Thyroid gland (tissue), 4 donors: ENCODE results near the gene CLDN4. TPM values are rescaled to one million over a fixed set of nuclear protein-coding genes. Genes with fewer than 3 reads are reported as not detected.
"Not testable (repeated sequence)": the region's sequence is repeated elsewhere in the genome, so short reads cannot be mapped to it uniquely, and the experiment has no call there.

Experiments used
- DNase-seq, 2 donors: peaks; one replicate each; pipeline ENCODE4 v3.0.0-alpha.2; 2019
- H3K27ac ChIP-seq, 3 donors: fragments of 200-600 bp; sonication (generic); 1 replicate in 2 of 3; 2 replicates in 1 of 3; pipeline ENCODE4 v1.5.1; 2016 to 2019; ENCODE audit warnings: mild to moderate bottlenecking in 1 of 3, moderate library complexity in 1 of 3
- H3K27me3 ChIP-seq: fragments of 200-600 bp; sonication (generic); one replicate; pipeline ENCODE4 v1.5.1; 2019
- H3K36me3 ChIP-seq, 2 donors: fragments of 200-600 bp; sonication (generic); one replicate each; pipeline ENCODE4 v1.5.1; 2016 to 2019
- H3K4me1 ChIP-seq, 2 donors: fragments of 200-600 bp; sonication (generic); one replicate each; pipeline ENCODE4 v1.5.1; 2017 to 2019
- H3K4me3 ChIP-seq, 3 donors: fragments of 200-600 bp; sonication (generic); replicated peaks in 1 of 3; 1 replicate in 2 of 3; 2 replicates in 1 of 3; pipeline ENCODE4 v1.5.1; 2016; ENCODE audit warnings: mild to moderate bottlenecking in 1 of 3
- H3K9me3 ChIP-seq: fragments of 200-600 bp; sonication (generic); one replicate; pipeline ENCODE4 v1.5.1; 2017
- POLR2A ChIP-seq, 2 donors: fragments of 450-650 bp; IDR thresholded peaks; one replicate each; pipeline ENCODE4 v1.6.1; 2017; ENCODE audit warnings: antibody characterized with exemption in 2 of 2, mild to moderate bottlenecking in 2 of 2, moderate library complexity in 1 of 2
- WGBS, 2 donors: methylation state at CpG; one replicate each; pipeline ENCODE4 v1.1.5; 2017; 5-methylcytosine and 5-hydroxymethylcytosine counted together
- intact Hi-C: fragments of 100-400 bp; cut with DNase I; formaldehyde crosslinking; loops from one replicate; pipeline ENCODE4 v1.15.1; 2023
- total RNA-seq, 4 donors: library from RNA; depleted of rRNA; stranded (reverse); fragments of >200 nt; gene quantifications; one replicate each; pipeline ENCODE4 v1.2.3, GENCODE V29; 2016
- TF ChIP-seq, protein P1 (sequence below), 6 experiments: fragments of 200-600 bp in 3 of 6; fragments of 450-650 bp in 3 of 6; sonication (generic) in 3 of 6; IDR thresholded peaks; one replicate each; pipeline ENCODE4 v1.5.1; 2016 to 2019; ENCODE audit warnings: antibody characterized with exemption in 6 of 6, mild to moderate bottlenecking in 2 of 6, inconsistent platforms in 1 of 6, moderate library complexity in 1 of 6

The CLDN4 gene
- total RNA-seq, 4 donors from 2014 or later = 178 to 301 (median 196) TPM

DNA sequence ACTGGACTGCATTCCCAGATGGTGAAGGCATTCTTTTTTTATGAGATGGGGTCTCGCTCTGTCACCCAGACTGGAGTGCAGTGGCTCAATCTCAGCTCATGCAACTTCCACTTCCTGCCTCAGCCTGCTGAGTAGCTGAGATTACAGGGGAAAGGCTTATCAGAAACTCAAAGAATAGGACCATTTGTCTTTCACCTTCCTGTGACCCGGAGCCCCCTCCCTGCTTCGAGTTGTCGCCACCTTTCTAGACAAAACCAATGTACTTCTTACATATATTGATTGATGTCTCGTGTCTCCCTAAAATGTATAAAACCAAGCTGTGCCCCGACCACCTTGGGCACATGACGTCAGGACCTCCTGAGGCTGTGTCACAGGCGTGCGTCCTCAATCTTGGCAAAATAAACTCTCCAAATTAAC lies 13.3 kb downstream of the CLDN4 start:
- TF ChIP-seq, protein P1, sequence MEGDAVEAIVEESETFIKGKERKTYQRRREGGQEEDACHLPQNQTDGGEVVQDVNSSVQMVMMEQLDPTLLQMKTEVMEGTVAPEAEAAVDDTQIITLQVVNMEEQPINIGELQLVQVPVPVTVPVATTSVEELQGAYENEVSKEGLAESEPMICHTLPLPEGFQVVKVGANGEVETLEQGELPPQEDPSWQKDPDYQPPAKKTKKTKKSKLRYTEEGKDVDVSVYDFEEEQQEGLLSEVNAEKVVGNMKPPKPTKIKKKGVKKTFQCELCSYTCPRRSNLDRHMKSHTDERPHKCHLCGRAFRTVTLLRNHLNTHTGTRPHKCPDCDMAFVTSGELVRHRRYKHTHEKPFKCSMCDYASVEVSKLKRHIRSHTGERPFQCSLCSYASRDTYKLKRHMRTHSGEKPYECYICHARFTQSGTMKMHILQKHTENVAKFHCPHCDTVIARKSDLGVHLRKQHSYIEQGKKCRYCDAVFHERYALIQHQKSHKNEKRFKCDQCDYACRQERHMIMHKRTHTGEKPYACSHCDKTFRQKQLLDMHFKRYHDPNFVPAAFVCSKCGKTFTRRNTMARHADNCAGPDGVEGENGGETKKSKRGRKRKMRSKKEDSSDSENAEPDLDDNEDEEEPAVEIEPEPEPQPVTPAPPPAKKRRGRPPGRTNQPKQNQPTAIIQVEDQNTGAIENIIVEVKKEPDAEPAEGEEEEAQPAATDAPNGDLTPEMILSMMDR (IDR thresholded peaks at IDR 0.05) = no peak
- no peak for TF ChIP-seq POLR2A (IDR thresholded peaks at IDR 0.05)
- Histone ChIP-seq H3K27me3 (no peaks in the 10 kb centered on the region), H3K4me3 (no peak overlapping the region), H3K4me1 (peaks cover 9 to 33% of the 10 kb centered on the region in 2 donors), H3K36me3 (no peaks in the 10 kb centered on the region), H3K27ac (no peak overlapping the region), H3K9me3 (no peaks in the 10 kb centered on the region)
- DNase-seq = no peak
- intact Hi-C loops = no loop called here
- WGBS, 2 donors = 60 to 64% methylated on average over 9 of the region's 9 CpGs

DNA sequence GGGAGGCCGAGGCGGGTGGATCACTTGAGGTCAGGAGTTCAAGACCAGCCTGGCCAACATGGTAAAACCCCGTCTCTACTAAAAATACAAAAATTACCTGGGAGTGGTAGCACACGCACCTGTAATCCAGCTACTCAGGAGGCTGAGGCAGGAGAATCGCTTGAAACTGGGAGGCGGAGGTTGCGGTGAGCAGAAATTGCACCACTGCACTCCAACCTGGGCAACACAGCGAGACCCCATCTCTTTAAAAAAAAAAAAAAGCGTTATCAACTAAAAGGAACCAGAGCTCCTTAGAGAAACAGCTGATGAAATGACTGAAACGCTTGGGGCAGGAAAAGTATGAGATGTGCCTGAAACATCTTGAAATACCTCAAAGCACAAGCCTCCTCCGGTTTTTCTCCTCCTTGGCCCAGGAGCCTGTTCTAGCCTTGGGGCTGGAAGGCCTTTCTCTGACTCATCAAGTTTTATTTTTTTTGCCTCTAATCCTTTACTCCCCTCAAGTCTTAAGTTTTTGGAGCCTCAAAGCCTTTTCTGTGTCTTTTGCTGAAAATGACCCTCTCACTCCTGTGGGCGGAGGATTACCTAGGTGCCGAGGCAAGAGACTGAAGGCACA lies 14.2 kb downstream of the CLDN4 start:
- TF ChIP-seq, protein P1 (IDR thresholded peaks at IDR 0.05) = no peak
- no peak for TF ChIP-seq POLR2A (IDR thresholded peaks at IDR 0.05)
- Histone ChIP-seq H3K27me3 (no peaks in the 10 kb centered on the region), H3K36me3 (no peaks in the 10 kb centered on the region), H3K9me3 (no peaks in the 10 kb centered on the region), H3K27ac (peak overlapping the region in 1 of 3 donors; percentile 18), H3K4me1 (peaks cover 9 to 36% of the 10 kb centered on the region in 2 donors), H3K4me3 (no peak overlapping the region)
- peak; percentile 30 to 37 for DNase-seq
- 81 to 83% methylated on average over 13 of the region's 13 CpGs for WGBS, 2 donors
- intact Hi-C loops = no loop called here

DNA sequence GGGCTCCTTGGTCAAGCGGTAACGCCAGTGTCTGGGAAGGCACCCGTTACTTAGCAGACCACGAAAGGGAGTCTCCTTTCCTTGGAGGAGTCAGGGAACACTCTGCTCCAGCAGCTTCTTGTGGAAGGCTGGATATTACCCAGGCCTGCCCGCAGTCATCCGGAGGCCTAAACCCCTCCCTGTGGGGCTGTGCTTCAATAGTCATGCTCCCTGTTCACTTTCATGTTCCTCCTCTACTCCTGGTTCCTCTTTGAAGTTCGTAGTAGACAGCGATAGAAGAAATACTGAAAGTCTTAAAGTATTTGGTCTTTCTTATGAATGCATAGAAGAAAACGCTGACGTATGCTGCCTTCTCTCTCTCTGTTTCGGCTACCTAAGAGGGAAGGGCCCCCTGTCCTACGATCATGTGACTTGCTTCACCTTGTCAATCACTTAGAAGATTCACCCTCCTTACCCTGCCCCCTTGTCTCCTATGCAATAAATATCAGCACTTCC lies 15.0 kb downstream of the CLDN4 start:
- TF ChIP-seq POLR2A (IDR thresholded peaks at IDR 0.05) = peak in 1 of 2 donors; percentile 42
- H3K4me3 ChIP-seq, intact Hi-C loops: not testable (repeated sequence)

DNA sequence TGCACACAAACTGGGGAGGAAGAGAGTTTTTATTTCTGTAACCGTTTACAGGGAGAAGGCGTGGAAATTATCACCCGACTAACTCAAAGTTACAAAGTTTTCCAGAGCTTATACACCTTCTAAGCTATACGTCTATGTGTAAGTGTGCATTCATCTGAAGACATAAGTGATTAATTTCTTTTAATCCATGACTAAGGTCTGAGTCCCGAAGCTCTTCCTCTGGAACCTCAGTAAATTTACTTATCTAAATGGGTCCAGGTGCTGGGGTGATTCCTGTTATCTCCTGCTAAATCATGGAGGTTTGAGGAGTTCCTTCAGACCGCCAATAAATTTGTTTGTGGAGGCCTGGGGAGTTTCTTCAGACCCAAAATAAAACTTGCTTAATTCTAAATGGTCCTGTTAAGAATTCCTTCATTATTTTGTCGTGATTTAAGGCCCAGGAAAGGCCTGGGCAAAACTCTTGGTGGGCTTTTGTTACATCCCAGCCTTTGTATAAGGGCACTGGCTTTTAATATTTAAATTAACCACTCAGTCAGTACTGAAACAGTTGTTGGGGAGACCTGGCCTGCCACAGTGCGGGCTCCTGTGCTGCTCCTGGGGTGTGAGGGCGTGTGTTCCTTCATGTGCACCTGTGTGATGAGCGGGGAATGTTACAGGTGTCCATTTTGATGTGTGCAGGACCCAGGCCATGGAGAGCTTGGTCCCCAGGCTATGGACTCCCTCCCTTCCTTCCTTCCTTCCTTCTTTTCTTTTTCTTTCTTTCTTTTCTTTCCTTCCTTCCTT lies 17.3 kb downstream of the CLDN4 start:
- DNase-seq = no peak
- TF ChIP-seq POLR2A (IDR thresholded peaks at IDR 0.05) = no peak
- TF ChIP-seq, protein P1 (IDR thresholded peaks at IDR 0.05) = no peak
- peaks cover 3 to 40% of the 10 kb centered on the region in 2 donors for H3K4me1 ChIP-seq
- WGBS, 2 donors = 94 to 96% methylated on average over 10 of the region's 10 CpGs
- H3K27ac ChIP-seq = no peak overlapping the region
- no peaks in the 10 kb centered on the region for H3K36me3 ChIP-seq
- no peaks in the 10 kb centered on the region for H3K9me3 ChIP-seq
- no peak overlapping the region for H3K4me3 ChIP-seq
- H3K27me3 ChIP-seq = no peaks in the 10 kb centered on the region
- intact Hi-C loops = no loop called here

More for the DNA sequence above, 15.0 kb downstream of the CLDN4 start:
- H3K36me3 ChIP-seq, H3K27me3 ChIP-seq, H3K27ac ChIP-seq, H3K9me3 ChIP-seq: not testable (repeated sequence)
- H3K4me1 ChIP-seq = peaks cover 9 to 40% of the 10 kb centered on the region in 2 donors
- DNase-seq = peak; percentile 68 to 72
- WGBS, 2 donors = 49 to 61% methylated on average over 12 of the region's 12 CpGs

DNA sequence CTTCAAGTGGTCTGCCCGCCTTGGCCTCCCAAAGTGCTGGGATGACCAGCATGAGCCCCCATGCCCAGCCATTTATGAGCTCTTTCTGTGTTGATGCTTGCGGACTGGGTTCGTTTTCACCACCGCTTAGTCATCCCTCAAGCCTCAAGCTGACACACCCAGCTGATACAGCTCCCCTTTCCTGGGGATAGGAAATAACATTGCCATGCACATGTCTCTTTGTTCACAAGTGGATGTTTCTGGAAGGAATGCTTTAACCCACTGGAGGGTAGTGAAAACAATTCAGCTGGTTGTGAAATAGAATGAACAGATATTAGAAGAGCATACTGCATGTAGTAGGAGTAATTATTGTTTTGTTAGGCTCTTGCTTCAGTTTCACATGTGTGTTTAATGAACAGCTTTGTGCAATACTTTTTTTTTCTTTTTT lies 20.0 kb downstream of the CLDN4 start:
- no peaks in the 10 kb centered on the region for H3K27me3 ChIP-seq
- intact Hi-C loops = loop anchor here (5.0 to 10.0 kb wide), 2 partner anchors 76 to 113 kb away; partner anchors contain the start of genes ABHD11 and CLDN3
- H3K36me3 ChIP-seq = no peaks in the 10 kb centered on the region
- 62 to 74% methylated on average over 4 of the region's 4 CpGs for WGBS, 2 donors
- no peak for TF ChIP-seq POLR2A (IDR thresholded peaks at IDR 0.05)
- TF ChIP-seq, protein P1 (IDR thresholded peaks at IDR 0.05) = no peak
- DNase-seq = peak in 1 of 2 donors; percentile 28
- peaks cover 3 to 28% of the 10 kb centered on the region in 2 donors for H3K4me1 ChIP-seq
- H3K27ac ChIP-seq = peak overlapping the region in 2 of 3 donors; percentile 60 to 83
- H3K4me3 ChIP-seq = no peak overlapping the region
- H3K9me3 ChIP-seq = no peaks in the 10 kb centered on the region
